HEK293 (cell line): Measurements from ENCODE around the gene THBS1.

Source experiments
- CTCF ChIA-PET: fragments of 350-600 bp; formaldehyde crosslinking; extraction: SDS; loops from one replicate; lab custom pipeline; 2021; ENCODE audit warnings: antibody characterized with exemption; lab: Yijun Ruan, JAX
- POLR2A ChIA-PET: fragments of 300-600 bp; formaldehyde crosslinking; extraction: SDS; loops from one replicate; lab custom pipeline; 2020; ENCODE audit warnings: antibody characterized with exemption, inconsistent platforms; lab: Yijun Ruan, JAX
- H3K27ac ChIP-seq: fragments of 200-500 bp; sonication (Bioruptor generic); 2 replicates; pipeline ENCODE4 v1.5.1; 2014; ENCODE audit warnings: low read depth, low read length, control low read depth, inconsistent platforms; ENCODE audit errors: extremely low read depth
- H3K36me3 ChIP-seq, 2 experiments: fragments of 200-500 bp in 1 of 2; sonication (Bioruptor generic) in 1 of 2; 1 replicate in 1 of 2; 2 replicates in 1 of 2; pipeline ENCODE4 v1.5.1; 2014 to 2017; ENCODE audit warnings: inconsistent platforms in 2 of 2, low read length in 2 of 2; ENCODE audit not compliant: control insufficient read depth in 2 of 2, insufficient read depth in 1 of 2
- H3K4me1 ChIP-seq: fragments of 200-500 bp; sonication (Bioruptor generic); 2 replicates; pipeline ENCODE4 v1.5.1; 2014; ENCODE audit warnings: mild to moderate bottlenecking, low read length, inconsistent platforms; ENCODE audit not compliant: control insufficient read depth, insufficient read depth
- H3K4me3 ChIP-seq: 2 replicates; pipeline ENCODE4 v1.5.1; 2011; ENCODE audit warnings: low read depth, mild to moderate bottlenecking, control low read depth, low read length, moderate library complexity
- H3K9me3 ChIP-seq: fragments of 200-500 bp; sonication (Bioruptor generic); 2 replicates; pipeline ENCODE4 v1.5.1; 2014; ENCODE audit warnings: low read depth, low read length, inconsistent platforms; ENCODE audit not compliant: control insufficient read depth, insufficient read depth
- BCL11A ChIP-seq: fragments of 450-650 bp; formaldehyde crosslinking; IDR thresholded peaks from 2 replicates; pipeline ENCODE4 v1.5.1; 2016; ENCODE audit warnings: low read depth, missing biosample characterization, missing genetic modification characterization
- KLF7 ChIP-seq: fragments of 450-650 bp; formaldehyde crosslinking; IDR thresholded peaks from 2 replicates; pipeline ENCODE4 v1.5.1; 2016; ENCODE audit warnings: missing biosample characterization, missing genetic modification characterization, borderline replicate concordance
- KLF8 ChIP-seq: fragments of 450-650 bp; formaldehyde crosslinking; IDR thresholded peaks from 2 replicates; pipeline ENCODE4 v1.5.1; 2016; ENCODE audit warnings: missing biosample characterization, missing genetic modification characterization
- SCRT2 ChIP-seq: fragments of 450-650 bp; formaldehyde crosslinking; IDR thresholded peaks from 2 replicates; pipeline ENCODE4 v1.5.1; 2016; ENCODE audit warnings: missing biosample characterization, missing genetic modification characterization
- TCF7L2 ChIP-seq: IDR thresholded peaks from 2 replicates; pipeline ENCODE4 v1.6.1; 2011; ENCODE audit warnings: low read depth, mild to moderate bottlenecking, inconsistent platforms, low read length, moderate library complexity, borderline replicate concordance
- ZBTB1 ChIP-seq: fragments of 450-650 bp; formaldehyde crosslinking; IDR thresholded peaks from 2 replicates; pipeline ENCODE4 v1.5.1; 2016; ENCODE audit warnings: missing biosample characterization, missing genetic modification characterization
- ZBTB17 ChIP-seq: fragments of 450-650 bp; formaldehyde crosslinking; IDR thresholded peaks from 2 replicates; pipeline ENCODE4 v1.5.1; 2016; ENCODE audit warnings: missing biosample characterization, missing genetic modification characterization
- ZBTB21 ChIP-seq: fragments of 450-650 bp; formaldehyde crosslinking; IDR thresholded peaks from 2 replicates; pipeline ENCODE4 v1.5.1; 2017; ENCODE audit warnings: missing biosample characterization, missing genetic modification characterization
- ZFP3 ChIP-seq: fragments of 450-650 bp; formaldehyde crosslinking; IDR thresholded peaks from 2 replicates; pipeline ENCODE4 v1.5.1; 2016; ENCODE audit warnings: low read depth, missing biosample characterization, missing genetic modification characterization
- ZNF114 ChIP-seq: fragments of 450-650 bp; formaldehyde crosslinking; IDR thresholded peaks from 2 replicates; pipeline ENCODE4 v1.5.0; 2017; ENCODE audit warnings: missing biosample characterization, missing genetic modification characterization
- ZNF184 ChIP-seq: fragments of 450-650 bp; IDR thresholded peaks from 2 replicates; pipeline ENCODE4 v1.5.1; 2018; ENCODE audit warnings: missing biosample characterization, mild to moderate bottlenecking, missing genetic modification characterization
- ZNF223 ChIP-seq: fragments of 450-650 bp; formaldehyde crosslinking; IDR thresholded peaks from 2 replicates; pipeline ENCODE4 v1.5.1; 2016; ENCODE audit warnings: missing biosample characterization, missing genetic modification characterization
- ZNF239 ChIP-seq: fragments of 450-650 bp; formaldehyde crosslinking; IDR thresholded peaks from 2 replicates; pipeline ENCODE4 v1.5.1; 2016; ENCODE audit warnings: missing biosample characterization, missing genetic modification characterization
- ZNF248 ChIP-seq: fragments of 450-650 bp; formaldehyde crosslinking; IDR thresholded peaks from 2 replicates; pipeline ENCODE4 v1.5.1; 2017; ENCODE audit warnings: missing biosample characterization, missing genetic modification characterization
- ZNF26 ChIP-seq: fragments of 450-650 bp; formaldehyde crosslinking; IDR thresholded peaks from 2 replicates; pipeline ENCODE4 v1.5.1; 2016; ENCODE audit warnings: missing biosample characterization, missing genetic modification characterization
- ZNF341 ChIP-seq: fragments of 450-650 bp; formaldehyde crosslinking; IDR thresholded peaks from 2 replicates; pipeline ENCODE4; 2016; ENCODE audit warnings: low read depth, missing biosample characterization, missing genetic modification characterization
- ZNF391 ChIP-seq: fragments of 450-650 bp; formaldehyde crosslinking; IDR thresholded peaks from 2 replicates; pipeline ENCODE4 v1.5.1; 2016; ENCODE audit warnings: low read depth, missing biosample characterization, missing genetic modification characterization, borderline replicate concordance
- ZNF394 ChIP-seq: fragments of 450-650 bp; formaldehyde crosslinking; IDR thresholded peaks from 2 replicates; pipeline ENCODE4 v1.5.1; 2016; ENCODE audit warnings: missing biosample characterization, missing genetic modification characterization, mild to moderate bottlenecking, moderate library complexity, borderline replicate concordance
- ZNF501 ChIP-seq: fragments of 450-650 bp; formaldehyde crosslinking; IDR thresholded peaks from 2 replicates; pipeline ENCODE4 v1.5.1; 2016; ENCODE audit warnings: missing biosample characterization, missing genetic modification characterization
- ZNF514 ChIP-seq: fragments of 450-650 bp; formaldehyde crosslinking; IDR thresholded peaks from 2 replicates; pipeline ENCODE4 v1.5.1; 2016; ENCODE audit warnings: missing biosample characterization, missing genetic modification characterization
- ZNF521 ChIP-seq: fragments of 450-650 bp; formaldehyde crosslinking; IDR thresholded peaks from 2 replicates; pipeline ENCODE4 v1.5.1; 2017; ENCODE audit warnings: missing biosample characterization, mild to moderate bottlenecking, missing genetic modification characterization
- ZNF529 ChIP-seq: fragments of 450-650 bp; formaldehyde crosslinking; IDR thresholded peaks from 2 replicates; pipeline ENCODE4 v1.5.1; 2017; ENCODE audit warnings: missing genetic modification characterization, missing biosample characterization; ENCODE audit not compliant: insufficient replicate concordance
- ZNF692 ChIP-seq: fragments of 450-650 bp; formaldehyde crosslinking; IDR thresholded peaks from 2 replicates; pipeline ENCODE4 v1.5.1; 2016; ENCODE audit warnings: missing biosample characterization, missing genetic modification characterization
- ZNF707 ChIP-seq: fragments of 450-650 bp; formaldehyde crosslinking; IDR thresholded peaks from 2 replicates; pipeline ENCODE4 v1.5.1; 2016; ENCODE audit warnings: missing biosample characterization, missing genetic modification characterization
- ZNF747 ChIP-seq: fragments of 450-650 bp; formaldehyde crosslinking; IDR thresholded peaks from 2 replicates; pipeline ENCODE4 v1.5.1; 2016; ENCODE audit warnings: missing biosample characterization, missing genetic modification characterization
- ZSCAN30 ChIP-seq: fragments of 450-650 bp; IDR thresholded peaks from 2 replicates; pipeline ENCODE4 v1.5.1; 2018; ENCODE audit warnings: missing biosample characterization, mild to moderate bottlenecking, missing genetic modification characterization, moderate library complexity
- TF ChIP-seq, protein P1 (sequence below): fragments of 450-650 bp; formaldehyde crosslinking; IDR thresholded peaks from 2 replicates; pipeline ENCODE4 v1.5.1; 2016; ENCODE audit warnings: missing biosample characterization, missing genetic modification characterization
- TF ChIP-seq, protein P2 (sequence below): fragments of 450-650 bp; formaldehyde crosslinking; IDR thresholded peaks from 2 replicates; pipeline ENCODE4 v1.5.1; 2017; ENCODE audit warnings: missing biosample characterization, missing genetic modification characterization
- TF ChIP-seq, protein P3 (sequence below): fragments of 450-650 bp; formaldehyde crosslinking; IDR thresholded peaks from 2 replicates; pipeline ENCODE4 v1.5.1; 2017; ENCODE audit warnings: missing biosample characterization, missing genetic modification characterization

Gene THBS1

GRCh38 chr15:39597751-39598185 lies 16.9 kb downstream of the THBS1 start:
- H3K36me3 ChIP-seq = peaks cover 3 to 17% of the 10 kb centered on the region in 2 experiments; a peak in 1 of 3 replicates
- POLR2A ChIA-PET = no interaction called here
- TF ChIP-seq SCRT2 (no peak), TCF7L2 (no peak), ZNF501 (no peak), ZNF521 (tag by site-specific recombination) (no peak), ZBTB1 (no peak), ZNF747 (tag by site-specific recombination) (no peak), ZNF692 (tag by site-specific recombination) (no peak), ZNF248 (no peak), ZNF239 (tag by site-specific recombination) (no peak), ZSCAN30 (tag by site-specific recombination) (no peak), ZNF529 (tag by site-specific recombination) (no peak), ZNF184 (tag by site-specific recombination) (no peak), ZNF391 (no peak), ZBTB17 (tag by site-specific recombination) (no peak), KLF8 (tag by site-specific recombination) (no peak), ZNF394 (tag by site-specific recombination) (no peak), KLF7 (tag by site-specific recombination) (no peak)
- TF ChIP-seq, protein P1, sequence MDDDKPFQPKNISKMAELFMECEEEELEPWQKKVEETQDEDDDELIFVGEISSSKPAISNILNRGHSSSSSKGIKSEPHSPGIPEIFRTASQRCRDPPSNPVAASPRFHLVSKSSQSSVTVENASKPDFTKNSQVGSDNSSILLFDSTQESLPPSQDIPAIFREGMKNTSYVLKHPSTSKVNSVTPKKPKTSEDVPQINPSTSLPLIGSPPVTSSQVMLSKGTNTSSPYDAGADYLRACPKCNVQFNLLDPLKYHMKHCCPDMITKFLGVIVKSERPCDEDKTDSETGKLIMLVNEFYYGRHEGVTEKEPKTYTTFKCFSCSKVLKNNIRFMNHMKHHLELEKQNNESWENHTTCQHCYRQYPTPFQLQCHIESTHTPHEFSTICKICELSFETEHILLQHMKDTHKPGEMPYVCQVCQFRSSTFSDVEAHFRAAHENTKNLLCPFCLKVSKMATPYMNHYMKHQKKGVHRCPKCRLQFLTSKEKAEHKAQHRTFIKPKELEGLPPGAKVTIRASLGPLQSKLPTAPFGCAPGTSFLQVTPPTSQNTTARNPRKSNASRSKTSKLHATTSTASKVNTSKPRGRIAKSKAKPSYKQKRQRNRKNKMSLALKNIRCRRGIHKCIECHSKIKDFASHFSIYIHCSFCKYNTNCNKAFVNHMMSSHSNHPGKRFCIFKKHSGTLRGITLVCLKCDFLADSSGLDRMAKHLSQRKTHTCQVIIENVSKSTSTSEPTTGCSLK (tag by site-specific recombination) = no peak
- TF ChIP-seq, protein P2, sequence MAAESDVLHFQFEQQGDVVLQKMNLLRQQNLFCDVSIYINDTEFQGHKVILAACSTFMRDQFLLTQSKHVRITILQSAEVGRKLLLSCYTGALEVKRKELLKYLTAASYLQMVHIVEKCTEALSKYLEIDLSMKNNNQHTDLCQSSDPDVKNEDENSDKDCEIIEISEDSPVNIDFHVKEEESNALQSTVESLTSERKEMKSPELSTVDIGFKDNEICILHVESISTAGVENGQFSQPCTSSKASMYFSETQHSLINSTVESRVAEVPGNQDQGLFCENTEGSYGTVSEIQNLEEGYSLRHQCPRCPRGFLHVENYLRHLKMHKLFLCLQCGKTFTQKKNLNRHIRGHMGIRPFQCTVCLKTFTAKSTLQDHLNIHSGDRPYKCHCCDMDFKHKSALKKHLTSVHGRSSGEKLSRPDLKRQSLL = no peak
- no peak overlapping the region for H3K4me3 ChIP-seq
- CTCF ChIA-PET = no interaction called here
- H3K9me3 ChIP-seq = no peaks in the 10 kb centered on the region
- H3K27ac ChIP-seq = no peak overlapping the region
- no peaks in the 10 kb centered on the region for H3K4me1 ChIP-seq

- H3K9me3 ChIP-seq = no peaks in the 10 kb centered on the region
- TF ChIP-seq ZFP3 (tag by site-specific recombination) (no peak), ZNF26 (tag by site-specific recombination) (no peak), ZNF114 (no peak), ZNF707 (tag by site-specific recombination) (no peak), KLF7 (tag by site-specific recombination) (no peak), ZNF514 (tag by site-specific recombination) (no peak), BCL11A (tag by site-specific recombination) (no peak), ZNF223 (tag by site-specific recombination) (no peak), ZBTB21 (tag by site-specific recombination) (no peak), ZNF341 (tag by site-specific recombination) (no peak)
- TF ChIP-seq, protein P3, sequence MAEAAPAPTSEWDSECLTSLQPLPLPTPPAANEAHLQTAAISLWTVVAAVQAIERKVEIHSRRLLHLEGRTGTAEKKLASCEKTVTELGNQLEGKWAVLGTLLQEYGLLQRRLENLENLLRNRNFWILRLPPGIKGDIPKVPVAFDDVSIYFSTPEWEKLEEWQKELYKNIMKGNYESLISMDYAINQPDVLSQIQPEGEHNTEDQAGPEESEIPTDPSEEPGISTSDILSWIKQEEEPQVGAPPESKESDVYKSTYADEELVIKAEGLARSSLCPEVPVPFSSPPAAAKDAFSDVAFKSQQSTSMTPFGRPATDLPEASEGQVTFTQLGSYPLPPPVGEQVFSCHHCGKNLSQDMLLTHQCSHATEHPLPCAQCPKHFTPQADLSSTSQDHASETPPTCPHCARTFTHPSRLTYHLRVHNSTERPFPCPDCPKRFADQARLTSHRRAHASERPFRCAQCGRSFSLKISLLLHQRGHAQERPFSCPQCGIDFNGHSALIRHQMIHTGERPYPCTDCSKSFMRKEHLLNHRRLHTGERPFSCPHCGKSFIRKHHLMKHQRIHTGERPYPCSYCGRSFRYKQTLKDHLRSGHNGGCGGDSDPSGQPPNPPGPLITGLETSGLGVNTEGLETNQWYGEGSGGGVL (tag by site-specific recombination) = no peak
Observed at GRCh38 chr15:39598186-39598850, 17.4 kb downstream of the THBS1 start.

More at GRCh38 chr15:39598186-39598850, 17.4 kb downstream of the THBS1 start:
- Histone ChIP-seq H3K4me1 (no peaks in the 10 kb centered on the region), H3K27ac (no peak overlapping the region), H3K36me3 (peaks cover 3 to 12% of the 10 kb centered on the region in 2 experiments; a peak in 1 of 3 replicates), H3K4me3 (no peak overlapping the region)
- ChIA-PET POLR2A (no interaction called here), CTCF (interaction anchor here (0.6 to 0.8 kb wide), 3 partner anchors 69 to 114 kb away, joined by 3 read pairs; no protein-coding TSS in a partner anchor)
